Effector memory CD4-positive, alpha-beta T cell (primary cell): Measurements from ENCODE around the gene SMPD1.

ENCODE experiments used
- DNase-seq, 3 donors: peaks; one replicate each; pipeline ENCODE4 v3.0.0-alpha.2; 2020
- H3K27ac ChIP-seq: 2 replicates; pipeline ENCODE4 v1.7.0; 2013; ENCODE audit warnings: mild to moderate bottlenecking, low read length, moderate library complexity; ENCODE audit not compliant: insufficient read depth, poor library complexity, severe bottlenecking
- H3K27me3 ChIP-seq: replicated peaks from 2 replicates; pipeline ENCODE4 v1.7.0; 2013; ENCODE audit warnings: mild to moderate bottlenecking, low read length; ENCODE audit not compliant: insufficient read depth, control insufficient read depth, poor library complexity, severe bottlenecking
- H3K36me3 ChIP-seq: 2 replicates; pipeline ENCODE4 v1.7.0; 2013; ENCODE audit warnings: mild to moderate bottlenecking, low read length, moderate library complexity; ENCODE audit not compliant: control insufficient read depth, insufficient read depth
- H3K4me1 ChIP-seq: 2 replicates; pipeline ENCODE4 v1.7.0; 2013; ENCODE audit warnings: low read length, mild to moderate bottlenecking; ENCODE audit not compliant: control insufficient read depth, insufficient read depth, poor library complexity, severe bottlenecking
- H3K4me3 ChIP-seq: 2 replicates; pipeline ENCODE4 v1.7.0; 2013; ENCODE audit warnings: low read length, low read depth, mild to moderate bottlenecking; ENCODE audit not compliant: insufficient read depth, poor library complexity, severe bottlenecking
- H3K9me3 ChIP-seq: 2 replicates; pipeline ENCODE4 v1.7.0; 2013; ENCODE audit warnings: mild to moderate bottlenecking, low read length, moderate library complexity; ENCODE audit not compliant: control insufficient read depth

SMPD1 gene

GRCh38 chr11:6437423-6437822 is 47.1 kb downstream of the SMPD1 start:
- Histone ChIP-seq H3K27me3 (no peaks in the 10 kb centered on the region), H3K27ac (no peak overlapping the region), H3K4me1 (peaks cover 16% of the 10 kb centered on the region), H3K4me3 (no peak overlapping the region), H3K9me3 (no peaks in the 10 kb centered on the region), H3K36me3 (no peaks in the 10 kb centered on the region)
- DNase-seq, result no peak

- Histone ChIP-seq H3K36me3 (no peaks in the 10 kb centered on the region), H3K4me1 (peaks cover 16% of the 10 kb centered on the region), H3K4me3 (no peak overlapping the region), H3K27ac (no peak overlapping the region), H3K9me3 (no peaks in the 10 kb centered on the region), H3K27me3 (no peaks in the 10 kb centered on the region)
- no peak for DNase-seq
These were observed 47.7 kb downstream of the SMPD1 start for GRCh38 chr11:6437993-6438392.

- H3K27me3 ChIP-seq, result no peaks in the 10 kb centered on the region
- H3K4me3 ChIP-seq, result no peak overlapping the region
- H3K9me3 ChIP-seq, result no peaks in the 10 kb centered on the region
- no peaks in the 10 kb centered on the region for H3K36me3 ChIP-seq
- H3K27ac ChIP-seq, result no peak overlapping the region
- DNase-seq, result peak in 1 of 3 donors; percentile 12
- H3K4me1 ChIP-seq, result peaks cover 16% of the 10 kb centered on the region
These were observed 48.8 kb downstream of the SMPD1 start for GRCh38 chr11:6438979-6439571.

GRCh38 chr11:6440906-6441358 is 50.7 kb downstream of the SMPD1 start, which contains the start of gene HPX:
HPX (minus strand) TSS chr11:6440987; CDS start chr11:6440963, 24 bp downstream.
- no peak for DNase-seq
- H3K36me3 ChIP-seq, result no peaks in the 10 kb centered on the region
- H3K27ac ChIP-seq, result no peak within 1 kb of the TSS
- no peak within 1 kb of the TSS for H3K4me3 ChIP-seq
- peaks cover 16% of the 10 kb centered on the region for H3K4me1 ChIP-seq
- no peaks in the 10 kb centered on the region for H3K27me3 ChIP-seq
- H3K9me3 ChIP-seq, result no peaks in the 10 kb centered on the region

GRCh38 chr11:6442441-6442840 is 52.2 kb downstream of the SMPD1 start:
- H3K27me3 ChIP-seq, result no peaks in the 10 kb centered on the region

GRCh38 chr11:6443269-6444003 is 53.2 kb downstream of the SMPD1 start:
- peak; percentile 31 to 36 (median 33) for DNase-seq
- no peaks in the 10 kb centered on the region for H3K27me3 ChIP-seq
- H3K27ac ChIP-seq, result no peak overlapping the region
- H3K36me3 ChIP-seq, result no peaks in the 10 kb centered on the region
- H3K9me3 ChIP-seq, result no peaks in the 10 kb centered on the region
- peaks cover 7% of the 10 kb centered on the region for H3K4me1 ChIP-seq
- no peak overlapping the region for H3K4me3 ChIP-seq

More at GRCh38 chr11:6442441-6442840, 52.2 kb downstream of the SMPD1 start:
- no peaks in the 10 kb centered on the region for H3K9me3 ChIP-seq
- no peak for DNase-seq
- no peaks in the 10 kb centered on the region for H3K36me3 ChIP-seq
- no peak overlapping the region for H3K4me3 ChIP-seq
- no peak overlapping the region for H3K27ac ChIP-seq
- peaks cover 16% of the 10 kb centered on the region for H3K4me1 ChIP-seq
